HEK293 (cell line): ENCODE results near the gene TRPV6.

Experiments used
- CTCF ChIA-PET: fragments of 350-600 bp; formaldehyde crosslinking; extraction: SDS; loops from one replicate; lab custom pipeline; 2021; ENCODE audit warnings: antibody characterized with exemption; lab: Yijun Ruan, JAX
- POLR2A ChIA-PET: fragments of 300-600 bp; formaldehyde crosslinking; extraction: SDS; loops from one replicate; lab custom pipeline; 2020; ENCODE audit warnings: antibody characterized with exemption, inconsistent platforms; lab: Yijun Ruan, JAX
- H3K27ac ChIP-seq: fragments of 200-500 bp; sonication (Bioruptor generic); 2 replicates; pipeline ENCODE4 v1.5.1; 2014; ENCODE audit warnings: low read depth, low read length, control low read depth, inconsistent platforms; ENCODE audit errors: extremely low read depth
- H3K36me3 ChIP-seq, 2 experiments: fragments of 200-500 bp in 1 of 2; sonication (Bioruptor generic) in 1 of 2; 1 replicate in 1 of 2; 2 replicates in 1 of 2; pipeline ENCODE4 v1.5.1; 2014 to 2017; ENCODE audit warnings: inconsistent platforms in 2 of 2, low read length in 2 of 2; ENCODE audit not compliant: control insufficient read depth in 2 of 2, insufficient read depth in 1 of 2
- H3K4me1 ChIP-seq: fragments of 200-500 bp; sonication (Bioruptor generic); 2 replicates; pipeline ENCODE4 v1.5.1; 2014; ENCODE audit warnings: mild to moderate bottlenecking, low read length, inconsistent platforms; ENCODE audit not compliant: control insufficient read depth, insufficient read depth
- H3K4me3 ChIP-seq: 2 replicates; pipeline ENCODE4 v1.5.1; 2011; ENCODE audit warnings: low read depth, mild to moderate bottlenecking, control low read depth, low read length, moderate library complexity
- H3K9me3 ChIP-seq: fragments of 200-500 bp; sonication (Bioruptor generic); 2 replicates; pipeline ENCODE4 v1.5.1; 2014; ENCODE audit warnings: low read depth, low read length, inconsistent platforms; ENCODE audit not compliant: control insufficient read depth, insufficient read depth
- BCL11A ChIP-seq: fragments of 450-650 bp; formaldehyde crosslinking; IDR thresholded peaks from 2 replicates; pipeline ENCODE4 v1.5.1; 2016; ENCODE audit warnings: low read depth, missing biosample characterization, missing genetic modification characterization
- EGR2 ChIP-seq: fragments of 450-650 bp; formaldehyde crosslinking; IDR thresholded peaks from 2 replicates; pipeline ENCODE4 v1.5.1; 2016; ENCODE audit warnings: low read depth, missing biosample characterization, missing genetic modification characterization
- GLI2 ChIP-seq: fragments of 450-650 bp; formaldehyde crosslinking; IDR thresholded peaks from 2 replicates; pipeline ENCODE4; 2017; ENCODE audit warnings: missing biosample characterization, missing genetic modification characterization, low read depth, borderline replicate concordance
- IKZF3 ChIP-seq: fragments of 450-650 bp; IDR thresholded peaks from 2 replicates; pipeline ENCODE4 v1.5.0; 2018; ENCODE audit warnings: missing biosample characterization, mild to moderate bottlenecking, missing genetic modification characterization, moderate library complexity
- MYNN ChIP-seq: fragments of 450-650 bp; formaldehyde crosslinking; IDR thresholded peaks from 2 replicates; pipeline ENCODE4 v1.5.1; 2016; ENCODE audit warnings: missing biosample characterization, missing genetic modification characterization, borderline replicate concordance
- OSR2 ChIP-seq: fragments of 450-650 bp; formaldehyde crosslinking; IDR thresholded peaks from 2 replicates; pipeline ENCODE4 v1.5.1; 2016; ENCODE audit warnings: missing biosample characterization, missing genetic modification characterization
- PRDM1 ChIP-seq: fragments of 450-650 bp; formaldehyde crosslinking; IDR thresholded peaks from 2 replicates; pipeline ENCODE4; 2016; ENCODE audit warnings: missing biosample characterization, missing genetic modification characterization
- ZIC2 ChIP-seq: fragments of 450-650 bp; formaldehyde crosslinking; IDR thresholded peaks from 2 replicates; pipeline ENCODE4 v1.5.1; 2016; ENCODE audit warnings: missing biosample characterization, missing genetic modification characterization
- ZNF132 ChIP-seq: fragments of 450-650 bp; formaldehyde crosslinking; IDR thresholded peaks from 2 replicates; pipeline ENCODE4 v1.5.1; 2017; ENCODE audit warnings: missing biosample characterization, missing genetic modification characterization, borderline replicate concordance
- ZNF140 ChIP-seq: fragments of 450-650 bp; formaldehyde crosslinking; IDR thresholded peaks from 2 replicates; pipeline ENCODE4 v1.5.1; 2016; ENCODE audit warnings: missing biosample characterization, missing genetic modification characterization
- ZNF398 ChIP-seq: fragments of 450-650 bp; formaldehyde crosslinking; IDR thresholded peaks from 2 replicates; pipeline ENCODE4 v1.5.1; 2017; ENCODE audit warnings: missing biosample characterization, missing genetic modification characterization
- ZNF501 ChIP-seq: fragments of 450-650 bp; formaldehyde crosslinking; IDR thresholded peaks from 2 replicates; pipeline ENCODE4 v1.5.1; 2016; ENCODE audit warnings: missing biosample characterization, missing genetic modification characterization
- ZNF514 ChIP-seq: fragments of 450-650 bp; formaldehyde crosslinking; IDR thresholded peaks from 2 replicates; pipeline ENCODE4 v1.5.1; 2016; ENCODE audit warnings: missing biosample characterization, missing genetic modification characterization
- ZNF518A ChIP-seq: fragments of 450-650 bp; formaldehyde crosslinking; conservative IDR thresholded peaks from 2 replicates; pipeline ENCODE4 v1.5.1; 2016; ENCODE audit warnings: low read depth, missing biosample characterization, missing genetic modification characterization
- ZNF529 ChIP-seq: fragments of 450-650 bp; formaldehyde crosslinking; IDR thresholded peaks from 2 replicates; pipeline ENCODE4 v1.5.1; 2017; ENCODE audit warnings: missing genetic modification characterization, missing biosample characterization; ENCODE audit not compliant: insufficient replicate concordance
- ZNF654 ChIP-seq: fragments of 450-650 bp; formaldehyde crosslinking; IDR thresholded peaks from 2 replicates; pipeline ENCODE4 v1.5.1; 2016; ENCODE audit warnings: low read depth, missing biosample characterization, missing genetic modification characterization
- ZNF830 ChIP-seq: fragments of 450-650 bp; IDR thresholded peaks from 2 replicates; pipeline ENCODE4 v1.5.0; 2018; ENCODE audit warnings: missing biosample characterization, missing genetic modification characterization, low read depth, mild to moderate bottlenecking, moderate library complexity

The TRPV6 gene

GRCh38 chr7:142914121-142914520 is 28.6 kb upstream of the TRPV6 start (continued):
- TF ChIP-seq IKZF3 (tag by site-specific recombination) (no peak), OSR2 (tag by site-specific recombination) (no peak), ZNF140 (tag by site-specific recombination) (no peak), ZNF529 (tag by site-specific recombination) (no peak), ZNF132 (tag by site-specific recombination) (no peak), ZNF398 (tag by site-specific recombination) (no peak)

- ChIA-PET POLR2A (interaction anchor here (0.6 kb wide), 1 partner anchor 17 kb away, joined by 3 read pairs; no protein-coding TSS in a partner anchor), CTCF (no interaction called here)
- TF ChIP-seq ZNF140 (tag by site-specific recombination) (no peak), ZNF654 (no peak), ZNF132 (tag by site-specific recombination) (no peak), ZNF501 (tag by site-specific recombination) (no peak), ZNF518A (tag by site-specific recombination) (no peak)
- no peak overlapping the region for H3K4me3 ChIP-seq
- H3K9me3 ChIP-seq, result no peaks in the 10 kb centered on the region
- H3K27ac ChIP-seq, result no peak overlapping the region
- no peaks in the 10 kb centered on the region for H3K36me3 ChIP-seq
- no peaks in the 10 kb centered on the region for H3K4me1 ChIP-seq
Observed at GRCh38 chr7:142913566-142913965, 28.0 kb upstream of the TRPV6 start.

GRCh38 chr7:142913051-142913450 is 27.5 kb upstream of the TRPV6 start:
- H3K4me3 ChIP-seq, result no peak overlapping the region
- POLR2A ChIA-PET, result interaction anchor here (0.6 kb wide), 1 partner anchor 16 kb away, joined by 3 read pairs; no protein-coding TSS in a partner anchor
- no peak for TF ChIP-seq EGR2 (tag by site-specific recombination)
- no peak for TF ChIP-seq ZNF514
- TF ChIP-seq ZIC2 (tag by site-specific recombination), result no peak
- TF ChIP-seq BCL11A (tag by site-specific recombination), result no peak
- TF ChIP-seq GLI2 (tag by site-specific recombination), result no peak
- TF ChIP-seq PRDM1 (tag by site-specific recombination), result no peak
- TF ChIP-seq ZNF830 (tag by site-specific recombination), result no peak
- TF ChIP-seq MYNN, result no peak
- TF ChIP-seq, all 188 proteins: peak for 0
- Histone ChIP-seq H3K9me3 (no peaks in the 10 kb centered on the region), H3K36me3 (no peaks in the 10 kb centered on the region), H3K27ac (no peak overlapping the region), H3K4me1 (no peaks in the 10 kb centered on the region)
- CTCF ChIA-PET, result no interaction called here
